ENCODE measurements around the gene CHD3. TPM values are rescaled to one million over a fixed set of nuclear protein-coding genes. Genes with fewer than 3 reads are reported as not detected.

The CHD3 gene
- total and polyA plus RNA-seq, 2 of the 13 experiments (the other 11 are each of a cell fraction or from before 2014, with no cell fraction given), result 2.7 to 3.7 TPM

- no peak overlapping the region for H2AFZ ChIP-seq (ENCODE audit: low read length)
- in situ Hi-C loops (cut with HindIII; ENCODE audit: extremely low pct_ligation_motif_present, low pct_unique_long_range_greater_than_20kb) (loop anchor here (5.0 kb wide), 2 partner anchors 76 to 131 kb away; no protein-coding TSS in a partner anchor), intact Hi-C loops (cut with micrococcal nuclease; ENCODE audit: unreplicated experiment) (loop anchor here (5.0 kb wide), 1 partner anchor 131 kb away; no protein-coding TSS in a partner anchor)
- FAIRE-seq (no peak), ATAC-seq (no peak), DNase-seq (ENCODE audit: low spot score) (no peak)
- POLR2A ChIA-PET, result no interaction called here
- WGBS (ENCODE audit: low lambda C conversion rate), result 67% methylated on average over 9 of the region's 9 CpGs
- no peak overlapping the region for H3K4me2 ChIP-seq (ENCODE audit: low read depth, low read length)
- no TSS peak for BruUV-seq (replicated peaks)
- no peaks in the 10 kb centered on the region for H4K20me1 ChIP-seq (ENCODE audit: insufficient read depth, low read length)
- no peaks in the 10 kb centered on the region for H3K36me3 ChIP-seq (replicated peaks in 1 of 2; ENCODE audit: control insufficient read depth in 1 of 2, insufficient read depth in 2 of 2, low read length in 2 of 2)
- no peaks in the 10 kb centered on the region; a peak in 1 of 5 replicates for H3K27me3 ChIP-seq (ENCODE audit: control insufficient read depth in 1 of 2, insufficient read depth in 2 of 2, low read length in 2 of 2)
- no peaks in the 10 kb centered on the region for H3K9me3 ChIP-seq (ENCODE audit: low read length)
- no peak overlapping the region for H3K27ac ChIP-seq (ENCODE audit: extremely low read length, insufficient read depth, low read length)
- CTCF ChIA-PET (ENCODE audit: low intra/inter-chr PET ratio, low total read pairs), result no interaction called here
- no peak for TF ChIP-seq MED8 (CRISPR knock-in tag; IDR thresholded peaks at IDR 0.05; ENCODE audit: insufficient replicate concordance)
- no peaks in the 10 kb centered on the region for H3K79me2 ChIP-seq (ENCODE audit: insufficient read depth, low read length)
- no peak overlapping the region for H3K9ac ChIP-seq (ENCODE audit: insufficient read depth, low read depth, low read length)
- H3K4me1 ChIP-seq (ENCODE audit: insufficient read depth, low read length), result peaks cover 13% of the 10 kb centered on the region
- H3K4me3 ChIP-seq (replicated peaks in 1 of 3; ENCODE audit: insufficient read depth in 1 of 3, low read depth in 2 of 3, low read length in 3 of 3), result no peak overlapping the region
Measured at GRCh38 chr17:7911116-7911515, 22.5 kb downstream of the CHD3 start.

GRCh38 chr17:7912927-7913524 is 24.4 kb downstream of the CHD3 start:
- Histone ChIP-seq H3K27ac (ENCODE audit: extremely low read length, insufficient read depth, low read length) (no peak overlapping the region), H3K9me3 (ENCODE audit: low read length) (no peaks in the 10 kb centered on the region), H3K4me1 (ENCODE audit: insufficient read depth, low read length) (peaks cover 22% of the 10 kb centered on the region), H3K9ac (ENCODE audit: insufficient read depth, low read depth, low read length) (no peak overlapping the region), H4K20me1 (ENCODE audit: insufficient read depth, low read length) (no peaks in the 10 kb centered on the region), H3K4me3 (replicated peaks in 1 of 3; ENCODE audit: insufficient read depth in 1 of 3, low read depth in 2 of 3, low read length in 3 of 3) (no peak overlapping the region), H3K36me3 (replicated peaks in 1 of 2; ENCODE audit: control insufficient read depth in 1 of 2, insufficient read depth in 2 of 2, low read length in 2 of 2) (no peaks in the 10 kb centered on the region), H3K4me2 (ENCODE audit: low read depth, low read length) (no peak overlapping the region), H3K79me2 (ENCODE audit: insufficient read depth, low read length) (no peaks in the 10 kb centered on the region), H2AFZ (ENCODE audit: low read length) (no peak overlapping the region), H3K27me3 (ENCODE audit: control insufficient read depth in 1 of 2, insufficient read depth in 2 of 2, low read length in 2 of 2) (peaks cover 0 to 3% of the 10 kb centered on the region in 2 experiments; a peak in 1 of 5 replicates)
- no TSS peak for BruUV-seq (replicated peaks)
- FAIRE-seq, result peak; percentile 88
- ChIA-PET POLR2A (interaction anchor here (0.6 to 1.1 kb wide), 2 partner anchors 21 to 76 kb away, joined by 3 read pairs; no protein-coding TSS in a partner anchor), CTCF (ENCODE audit: low intra/inter-chr PET ratio, low total read pairs) (interaction anchor here (0.8 to 4.6 kb wide), 5 partner anchors 77 to 170 kb away, joined by 3 to 70 read pairs (median 13); no protein-coding TSS in a partner anchor)
- 13% methylated on average over 3 of the region's 3 CpGs for WGBS (ENCODE audit: low lambda C conversion rate)
- in situ Hi-C loops (cut with HindIII; ENCODE audit: extremely low pct_ligation_motif_present, low pct_unique_long_range_greater_than_20kb) (loop anchor here (5.0 kb wide), 2 partner anchors 74 to 129 kb away; no protein-coding TSS in a partner anchor), intact Hi-C loops (cut with micrococcal nuclease; ENCODE audit: unreplicated experiment) (loop anchor here (1.0 to 5.0 kb wide), 4 partner anchors 72 to 144 kb away; no protein-coding TSS in a partner anchor)
- peak; percentile 77 for DNase-seq (ENCODE audit: low spot score)
- peak; percentile 47 for ATAC-seq
- 0 out of 4 replicates have a peak, but pooled peaks of 1 of the 2 experiments have one; percentile 25 for TF ChIP-seq KLF16 (CRISPR knock-in tag; IDR thresholded peaks at IDR 0.05)
- peak; percentile 78; the same call in 1 of the 2 replicates for TF ChIP-seq SMC3 (IDR thresholded peaks at IDR 0.05; ENCODE audit: low read length)
- TF ChIP-seq ZNF362 (CRISPR knock-in tag; IDR thresholded peaks at IDR 0.05; ENCODE audit: borderline replicate concordance), result peak; percentile 96
- TF ChIP-seq TEAD3 (CRISPR knock-in tag; optimal IDR thresholded peaks at IDR 0.05; ENCODE audit: borderline replicate concordance), result peak; percentile 14
- 0 out of 2 replicates have a peak, but pooled peaks have one; percentile 21 for TF ChIP-seq GATAD1 (CRISPR knock-in tag; IDR thresholded peaks at IDR 0.05)
- TF ChIP-seq MIXL1 (CRISPR knock-in tag; IDR thresholded peaks at IDR 0.05), result 0 out of 2 replicates have a peak, but pooled peaks have one; percentile 26
- TF ChIP-seq RXRB (CRISPR knock-in tag; IDR thresholded peaks at IDR 0.05; ENCODE audit: borderline replicate concordance), result peak; percentile 35; the same call in 1 of the 2 replicates
- no peak for TF ChIP-seq ZBTB8A (CRISPR knock-in tag; IDR thresholded peaks at IDR 0.05; ENCODE audit: borderline replicate concordance, low read depth)
- TF ChIP-seq EED (CRISPR knock-in tag; IDR thresholded peaks at IDR 0.05), result no peak
- TF ChIP-seq RAD21 (CRISPR knock-in tag; IDR thresholded peaks at IDR 0.05), result peak; percentile 76
- no peak for TF ChIP-seq ZNF136 (CRISPR knock-in tag; IDR thresholded peaks at IDR 0.05; ENCODE audit: low read depth)
- no peak for TF ChIP-seq ERF (CRISPR knock-in tag; IDR thresholded peaks at IDR 0.05)
- peak; percentile 83 for TF ChIP-seq CTCF (CRISPR knock-in tag; IDR thresholded peaks at IDR 0.05)
- peak; percentile 81 for TF ChIP-seq STAG1 (CRISPR knock-in tag; IDR thresholded peaks at IDR 0.05)
